ENCODE results near the gene PLPP4.

DNA sequence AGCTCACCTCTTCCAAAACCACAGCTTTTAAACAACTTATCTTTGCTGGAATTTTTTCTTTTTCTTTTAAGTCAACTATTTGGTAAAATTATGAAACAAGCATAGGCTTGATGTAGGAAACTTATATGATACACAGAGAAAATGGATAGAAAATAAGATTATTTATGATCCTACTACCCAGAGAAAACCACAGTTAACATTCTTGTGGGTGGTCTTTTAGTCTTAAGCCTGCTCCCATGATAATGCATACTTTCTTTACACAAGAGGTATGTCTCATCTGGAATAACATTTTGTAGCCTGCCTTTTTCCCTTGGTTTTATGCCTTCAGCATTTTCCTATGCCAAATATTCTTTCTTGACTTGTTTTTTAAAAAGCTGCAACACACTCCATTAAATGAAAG lies 21.4 kb downstream of the PLPP4 start:
- TF ChIP-seq EZH2 (IDR thresholded peaks at IDR 0.05; ENCODE audit: borderline replicate concordance, low read depth, low read length, severe bottlenecking) (no peak), POLR2A (IDR thresholded peaks at IDR 0.05; ENCODE audit: low read depth, low read length) (no peak), POLR2AphosphoS5 (IDR thresholded peaks at IDR 0.05; ENCODE audit: insufficient read depth, low read depth, low read length) (no peak), GATA2 (IDR thresholded peaks at IDR 0.05; ENCODE audit: insufficient read depth, insufficient read length, low read depth, low read length) (no peak), JUN (IDR thresholded peaks at IDR 0.05; ENCODE audit: borderline replicate concordance, insufficient read depth, insufficient read length, low read depth) (no peak), MYC (IDR thresholded peaks at IDR 0.05; ENCODE audit: low read depth, low read length) (no peak), FOS (IDR thresholded peaks at IDR 0.05; ENCODE audit: borderline replicate concordance, insufficient read depth, low read length) (no peak)
- TF ChIP-seq, protein P1, sequence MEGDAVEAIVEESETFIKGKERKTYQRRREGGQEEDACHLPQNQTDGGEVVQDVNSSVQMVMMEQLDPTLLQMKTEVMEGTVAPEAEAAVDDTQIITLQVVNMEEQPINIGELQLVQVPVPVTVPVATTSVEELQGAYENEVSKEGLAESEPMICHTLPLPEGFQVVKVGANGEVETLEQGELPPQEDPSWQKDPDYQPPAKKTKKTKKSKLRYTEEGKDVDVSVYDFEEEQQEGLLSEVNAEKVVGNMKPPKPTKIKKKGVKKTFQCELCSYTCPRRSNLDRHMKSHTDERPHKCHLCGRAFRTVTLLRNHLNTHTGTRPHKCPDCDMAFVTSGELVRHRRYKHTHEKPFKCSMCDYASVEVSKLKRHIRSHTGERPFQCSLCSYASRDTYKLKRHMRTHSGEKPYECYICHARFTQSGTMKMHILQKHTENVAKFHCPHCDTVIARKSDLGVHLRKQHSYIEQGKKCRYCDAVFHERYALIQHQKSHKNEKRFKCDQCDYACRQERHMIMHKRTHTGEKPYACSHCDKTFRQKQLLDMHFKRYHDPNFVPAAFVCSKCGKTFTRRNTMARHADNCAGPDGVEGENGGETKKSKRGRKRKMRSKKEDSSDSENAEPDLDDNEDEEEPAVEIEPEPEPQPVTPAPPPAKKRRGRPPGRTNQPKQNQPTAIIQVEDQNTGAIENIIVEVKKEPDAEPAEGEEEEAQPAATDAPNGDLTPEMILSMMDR (IDR thresholded peaks at IDR 0.05; ENCODE audit: extremely low read depth in 1 of 2, insufficient read depth in 1 of 2, low read depth in 1 of 2, low read length in 2 of 2): no peak
- TF ChIP-seq, protein P2, sequence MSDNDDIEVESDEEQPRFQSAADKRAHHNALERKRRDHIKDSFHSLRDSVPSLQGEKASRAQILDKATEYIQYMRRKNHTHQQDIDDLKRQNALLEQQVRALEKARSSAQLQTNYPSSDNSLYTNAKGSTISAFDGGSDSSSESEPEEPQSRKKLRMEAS (IDR thresholded peaks at IDR 0.05; ENCODE audit: insufficient read depth, insufficient read length): no peak
